ENCODE data around the gene EDN2. TPM values are rescaled to one million over a fixed set of nuclear protein-coding genes. Genes with fewer than 3 reads are reported as not detected.

The EDN2 gene
- total and polyA plus RNA-seq, 2 of the 8 experiments (the other 6 are each of a cell fraction or from before 2014, with no cell fraction given) = 0.32 to 0.39 TPM

- TF ChIP-seq ATF3 (IDR thresholded peaks at IDR 0.05; ENCODE audit: insufficient read depth, low read depth, low read length) (no peak), BCL11A (IDR thresholded peaks at IDR 0.05; ENCODE audit: low read depth in 2 of 2, low read length in 2 of 2) (no peak)
These were observed 53.9 kb downstream of the EDN2 start (continued) for GRCh38 chr1:41430582-41430981.
